Spleen (tissue), 11 donors: ENCODE data around the gene MAP2K3. TPM values are rescaled to one million over a fixed set of nuclear protein-coding genes. Genes with fewer than 3 reads are reported as not detected.

ENCODE experiments used
- DNase-seq: peaks from one replicate; pipeline ENCODE4 v3.0.0-alpha.2; 2020
- H3K27ac ChIP-seq, 8 donors: fragments of 200-600 bp; sonication (generic) in 7 of 8; 1 replicate in 4 of 8; 2 replicates in 4 of 8; pipeline versions ENCODE4 v1.5.0 to v1.8.0; 2016 to 2021; ENCODE audit warnings: inconsistent platforms in 4 of 8, mild to moderate bottlenecking in 4 of 8, moderate library complexity in 1 of 8
- H3K27me3 ChIP-seq, 7 donors: fragments of 200-600 bp; sonication (generic) in 6 of 7; replicated peaks in 1 of 7; 1 replicate in 4 of 7; 2 replicates in 3 of 7; pipeline versions ENCODE4 v1.5.0 to v1.8.0; 2016 to 2021; ENCODE audit warnings: inconsistent platforms in 3 of 7, mild to moderate bottlenecking in 1 of 7
- H3K36me3 ChIP-seq, 6 donors: fragments of 200-600 bp; sonication (generic) in 5 of 6; 1 replicate in 4 of 6; 2 replicates in 2 of 6; pipeline versions ENCODE4 v1.5.0 to v1.8.0; 2016 to 2021; ENCODE audit warnings: inconsistent platforms in 2 of 6
- H3K4me1 ChIP-seq, 6 donors: fragments of 200-600 bp; sonication (generic) in 5 of 6; 1 replicate in 3 of 6; 2 replicates in 3 of 6; pipeline versions ENCODE4 v1.5.0 to v1.8.0; 2016 to 2021; ENCODE audit warnings: inconsistent platforms in 3 of 6
- H3K4me3 ChIP-seq, 8 donors: fragments of 200-600 bp; sonication (generic) in 7 of 8; 1 replicate in 4 of 8; 2 replicates in 4 of 8; pipeline versions ENCODE4 v1.5.0 to v1.8.0; 2016 to 2021; ENCODE audit warnings: inconsistent platforms in 4 of 8, mild to moderate bottlenecking in 4 of 8, moderate library complexity in 2 of 8
- H3K9me3 ChIP-seq, 8 donors: fragments of 200-600 bp; sonication (generic) in 7 of 8; 1 replicate in 4 of 8; 2 replicates in 4 of 8; pipeline versions ENCODE4 v1.5.0 to v1.8.0; 2016 to 2021; ENCODE audit warnings: inconsistent platforms in 4 of 8
- POLR2A ChIP-seq, 3 donors: fragments of 450-650 bp; IDR thresholded peaks; one replicate each; pipeline ENCODE4 v1.5.1; 2017; ENCODE audit warnings: antibody characterized with exemption in 3 of 3, mild to moderate bottlenecking in 1 of 3
- POLR2AphosphoS5 ChIP-seq, 3 donors: sonication (generic); formaldehyde crosslinking; IDR thresholded peaks; one replicate each; pipeline ENCODE4 v1.5.1; 2017; ENCODE audit warnings: antibody characterized with exemption in 3 of 3
- WGBS, 5 donors: extraction: QIAGEN DNeasy Blood & Tissue Kit in 3 of 5; methylation state at CpG; one replicate each; pipeline versions ENCODE4 v1.1.5 to v1.1.7; 2013 to 2018; 5-methylcytosine and 5-hydroxymethylcytosine counted together
- intact Hi-C: fragments of 100-400 bp; cut with DNase I; formaldehyde crosslinking; loops from one replicate; pipeline ENCODE4 v1.15.0; 2023; ENCODE audit warnings: low total_unique reads
- polyA plus RNA-seq, 3 donors: library from polyadenylated mRNA; stranded (reverse); fragments of 200-250 nt; gene quantifications; one replicate each; pipeline ENCODE4 v1.2.1, GENCODE V29; 2013
- total RNA-seq, 7 donors: library from RNA; depleted of rRNA in 3 of 7; stranded (reverse); fragments of >200 nt in 3 of 7; fragmentation: NEBNext Ultra II Directional in 4 of 7; extraction: Animal tissue kit (Norgen Biotek cat#: 25700) in 4 of 7; gene quantifications; one replicate each; pipeline versions ENCODE4 v1.1.0 to v1.2.1, GENCODE V29; 2016 to 2021
- TF ChIP-seq, protein P1 (sequence below), 11 experiments: fragments of 200-600 bp in 7 of 11; fragments of 450-650 bp in 4 of 11; sonication (generic) in 4 of 11; IDR thresholded peaks in 8 of 11; conservative IDR thresholded peaks in 3 of 11; 1 replicate in 7 of 11; 2 replicates in 4 of 11; pipeline versions ENCODE4 v1.4.0 to v1.8.0; 2016 to 2021; ENCODE audit warnings: antibody characterized with exemption in 11 of 11, inconsistent platforms in 4 of 11, mild to moderate bottlenecking in 1 of 11
- donor health status: healthy with polysubstance abuse.
- donor health status: DM: no; HTN: no; CAD: no; lungs with moderate emphysema.
- donor health status: DM: no; HTN: no; CAD: no.
- donor health status: Bipolar disorder and iron deficiency.
- donor health status: healthy.
- donor health status: DM: no; HTN: no; CAD: no.
- donor health status: DM: yes; HTN: yes; CAD: no.

Gene MAP2K3
- total and polyA plus RNA-seq, 10 donors: 31.7 to 121 (median 62.5) TPM

DNA sequence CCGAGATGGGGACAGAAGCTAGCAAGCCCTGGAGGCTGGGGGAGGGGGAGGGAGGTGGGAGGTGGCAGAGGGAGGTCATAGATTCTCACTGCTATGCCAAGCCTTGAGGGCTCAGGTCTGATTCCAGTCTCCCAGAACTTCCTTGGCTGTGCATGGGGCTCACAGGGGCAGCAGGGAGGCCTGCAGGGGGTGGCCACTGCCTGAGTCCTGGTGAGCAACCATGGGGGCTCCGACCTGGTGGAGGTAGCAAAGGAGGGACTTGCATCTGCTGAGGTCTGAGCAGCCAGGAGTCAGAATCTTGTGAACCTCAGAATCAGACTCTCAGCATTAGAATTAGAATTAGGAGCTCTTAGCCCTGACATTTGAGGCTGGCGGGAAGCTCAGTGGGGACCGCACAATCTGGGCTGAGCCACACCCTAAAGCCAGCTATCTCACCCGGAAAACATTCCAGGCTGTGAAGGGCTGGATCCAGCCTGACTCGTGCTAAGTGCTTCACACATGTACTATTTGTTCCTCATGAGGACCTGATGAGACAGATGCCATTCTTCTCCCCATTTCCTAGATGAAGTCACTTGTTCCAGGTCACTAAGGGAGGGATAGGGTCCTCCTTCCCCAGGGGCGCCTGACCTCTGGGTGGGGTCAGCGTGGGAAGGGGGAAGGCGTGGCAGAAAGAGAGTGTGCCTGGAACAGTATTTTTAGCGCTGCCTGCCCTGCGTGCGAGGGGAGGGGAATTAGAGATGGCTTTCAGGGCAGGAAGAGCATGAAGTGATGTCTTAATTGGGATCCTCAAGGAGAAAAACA is 74.4 kb downstream of the MAP2K3 start:
- no peak overlapping the region for H3K4me3 ChIP-seq
- DNase-seq: no peak
- intact Hi-C loops: no loop called here
- WGBS, 5 donors: 63 to 78% (median 76%) methylated on average over 12 of the region's 12 CpGs
- H3K4me1 ChIP-seq: peaks cover 0 to 8% (median 2%) of the 10 kb centered on the region in 6 donors
- no peaks in the 10 kb centered on the region for H3K36me3 ChIP-seq
- H3K27me3 ChIP-seq: no peaks in the 10 kb centered on the region
- no peak overlapping the region for H3K27ac ChIP-seq
- TF ChIP-seq, protein P1, sequence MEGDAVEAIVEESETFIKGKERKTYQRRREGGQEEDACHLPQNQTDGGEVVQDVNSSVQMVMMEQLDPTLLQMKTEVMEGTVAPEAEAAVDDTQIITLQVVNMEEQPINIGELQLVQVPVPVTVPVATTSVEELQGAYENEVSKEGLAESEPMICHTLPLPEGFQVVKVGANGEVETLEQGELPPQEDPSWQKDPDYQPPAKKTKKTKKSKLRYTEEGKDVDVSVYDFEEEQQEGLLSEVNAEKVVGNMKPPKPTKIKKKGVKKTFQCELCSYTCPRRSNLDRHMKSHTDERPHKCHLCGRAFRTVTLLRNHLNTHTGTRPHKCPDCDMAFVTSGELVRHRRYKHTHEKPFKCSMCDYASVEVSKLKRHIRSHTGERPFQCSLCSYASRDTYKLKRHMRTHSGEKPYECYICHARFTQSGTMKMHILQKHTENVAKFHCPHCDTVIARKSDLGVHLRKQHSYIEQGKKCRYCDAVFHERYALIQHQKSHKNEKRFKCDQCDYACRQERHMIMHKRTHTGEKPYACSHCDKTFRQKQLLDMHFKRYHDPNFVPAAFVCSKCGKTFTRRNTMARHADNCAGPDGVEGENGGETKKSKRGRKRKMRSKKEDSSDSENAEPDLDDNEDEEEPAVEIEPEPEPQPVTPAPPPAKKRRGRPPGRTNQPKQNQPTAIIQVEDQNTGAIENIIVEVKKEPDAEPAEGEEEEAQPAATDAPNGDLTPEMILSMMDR (IDR thresholded peaks at IDR 0.05 in 8 of 11, conservative IDR thresholded peaks at IDR 0.05 in 3 of 11): no peak
- TF ChIP-seq POLR2AphosphoS5 (IDR thresholded peaks at IDR 0.05): no peak
- no peak for TF ChIP-seq POLR2A (IDR thresholded peaks at IDR 0.05)
- no peaks in the 10 kb centered on the region for H3K9me3 ChIP-seq

DNA sequence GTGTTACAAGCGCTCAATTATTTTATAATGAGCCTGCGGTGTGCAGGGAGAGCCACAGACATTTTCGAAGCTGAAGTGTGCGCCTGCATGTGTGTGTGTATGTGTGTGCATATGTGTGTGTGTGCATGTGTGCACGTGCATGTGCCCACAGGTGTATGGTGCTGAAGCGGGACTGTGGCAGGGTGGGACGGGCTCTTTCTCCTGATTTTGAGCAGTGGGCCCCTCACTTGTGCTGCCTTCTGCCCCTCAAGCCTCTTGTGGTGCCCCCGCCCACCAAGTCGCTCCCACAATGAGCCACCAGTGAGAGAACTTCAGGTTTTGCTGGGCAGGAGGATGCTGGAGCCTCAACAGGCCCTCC is 75.0 kb downstream of the MAP2K3 start:
- Histone ChIP-seq H3K27me3 (no peaks in the 10 kb centered on the region), H3K4me3 (no peak overlapping the region), H3K4me1 (peaks cover 0 to 8% (median 2%) of the 10 kb centered on the region in 6 donors), H3K36me3 (no peaks in the 10 kb centered on the region), H3K9me3 (no peaks in the 10 kb centered on the region), H3K27ac (no peak overlapping the region)
- intact Hi-C loops: no loop called here
- TF ChIP-seq POLR2A (IDR thresholded peaks at IDR 0.05) (no peak), POLR2AphosphoS5 (IDR thresholded peaks at IDR 0.05) (no peak)
- TF ChIP-seq, protein P1 (IDR thresholded peaks at IDR 0.05 in 8 of 11, conservative IDR thresholded peaks at IDR 0.05 in 3 of 11): no peak
- 76 to 93% (median 86%) methylated on average over 8 to 9 of the region's 9 CpGs for WGBS, 5 donors
- no peak for DNase-seq

DNA sequence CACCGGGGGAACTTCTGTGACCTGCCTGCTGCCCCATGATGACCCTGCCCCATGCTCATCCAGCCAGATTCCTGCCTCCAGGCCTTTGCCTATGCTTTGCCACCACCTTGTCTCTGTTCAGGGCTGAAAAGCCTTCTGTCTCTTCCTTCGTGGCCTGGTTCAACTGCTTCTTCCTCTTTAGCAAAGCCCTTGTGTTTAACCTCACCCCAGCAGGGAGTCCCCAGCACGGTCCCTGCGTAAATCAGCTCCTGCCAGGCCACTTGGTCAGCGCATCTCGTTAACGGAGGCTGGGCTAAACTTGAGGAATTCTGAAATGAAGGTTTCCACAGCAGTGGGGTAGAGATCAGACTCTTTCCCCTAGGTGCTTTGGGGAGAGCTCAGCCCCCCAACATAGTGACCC is 75.5 kb downstream of the MAP2K3 start:
- DNase-seq: no peak
- intact Hi-C loops: no loop called here
- Histone ChIP-seq H3K27me3 (no peaks in the 10 kb centered on the region), H3K9me3 (no peaks in the 10 kb centered on the region), H3K4me3 (no peak overlapping the region), H3K4me1 (peaks cover 0 to 8% (median 2%) of the 10 kb centered on the region in 6 donors), H3K27ac (no peak overlapping the region), H3K36me3 (no peaks in the 10 kb centered on the region)
- 40 to 56% (median 48%) methylated on average over 7 of the region's 7 CpGs for WGBS, 5 donors
- TF ChIP-seq POLR2AphosphoS5 (IDR thresholded peaks at IDR 0.05) (no peak), POLR2A (IDR thresholded peaks at IDR 0.05) (no peak)
- TF ChIP-seq, protein P1 (IDR thresholded peaks at IDR 0.05 in 8 of 11, conservative IDR thresholded peaks at IDR 0.05 in 3 of 11): no peak

DNA sequence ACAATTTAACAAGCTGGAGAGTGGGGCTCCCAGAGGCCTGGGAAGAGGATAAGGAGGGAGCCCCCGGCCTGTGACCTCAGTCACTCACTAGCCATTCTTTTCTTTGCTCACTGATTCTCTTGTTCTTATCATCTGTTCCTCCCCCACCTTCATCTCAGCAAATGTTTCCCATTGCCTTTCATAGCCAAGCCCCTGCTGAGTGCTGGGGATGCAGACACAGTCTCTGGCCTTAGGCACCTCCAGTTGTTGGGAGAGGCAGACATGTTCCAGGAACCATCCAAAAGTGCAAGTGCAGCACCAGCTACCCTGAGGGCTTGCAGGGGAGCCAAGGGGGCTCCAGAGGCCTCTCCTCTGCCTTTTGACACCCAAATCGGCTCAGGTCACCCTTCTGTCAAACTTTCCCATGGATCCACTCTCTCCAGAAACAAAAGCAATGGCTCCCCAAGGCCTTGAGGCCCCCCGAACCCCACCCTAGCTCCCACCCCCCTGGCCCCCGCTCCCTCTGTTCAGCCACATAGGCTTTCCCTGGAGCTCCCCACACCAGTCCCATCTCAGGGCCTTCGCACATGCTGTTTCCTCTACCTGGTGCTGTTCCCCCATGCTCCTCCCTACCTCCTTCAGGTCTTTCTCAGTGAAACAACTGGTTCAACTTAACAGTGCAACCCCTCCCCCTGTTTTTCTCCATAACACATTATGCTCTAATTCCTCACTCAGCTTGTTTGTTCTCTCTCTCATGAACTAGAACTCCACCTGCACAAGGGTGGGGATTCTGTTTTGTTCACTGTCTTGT is 76.7 kb downstream of the MAP2K3 start:
- 67 to 85% (median 70%) methylated on average over 5 of the region's 5 CpGs for WGBS, 5 donors
- no peaks in the 10 kb centered on the region for H3K27me3 ChIP-seq
- H3K36me3 ChIP-seq: no peaks in the 10 kb centered on the region
- no peak for DNase-seq
- intact Hi-C loops: no loop called here
- TF ChIP-seq POLR2AphosphoS5 (IDR thresholded peaks at IDR 0.05) (no peak), POLR2A (IDR thresholded peaks at IDR 0.05) (no peak)
- TF ChIP-seq, protein P1 (IDR thresholded peaks at IDR 0.05 in 8 of 11, conservative IDR thresholded peaks at IDR 0.05 in 3 of 11): no peak
- H3K4me3 ChIP-seq: no peak overlapping the region
- H3K4me1 ChIP-seq: peaks cover 0 to 8% (median 2%) of the 10 kb centered on the region in 6 donors
- H3K27ac ChIP-seq: no peak overlapping the region
- H3K9me3 ChIP-seq: no peaks in the 10 kb centered on the region
